CD14-positive monocyte (primary cell): ENCODE results near the gene PDE1C. TPM values are rescaled to one million over a fixed set of nuclear protein-coding genes. Genes with fewer than 3 reads are reported as not detected.

Experiments used
- DNase-seq, 3 donors: peaks; one replicate each; pipeline ENCODE4 v3.0.0-alpha.2; 2011 to 2022
- H2AFZ ChIP-seq: 2 replicates; pipeline ENCODE4 v1.6.0; 2012; ENCODE audit warnings: mild to moderate bottlenecking, low read depth, low read length, inconsistent platforms; ENCODE audit not compliant: insufficient read depth, poor library complexity, severe bottlenecking
- H3K27ac ChIP-seq, 2 donors: 1 replicate in 1 of 2; 2 replicates in 1 of 2; pipeline ENCODE4 v1.5.1; 2012 to 2013; ENCODE audit warnings: low read length in 2 of 2, control low read depth in 1 of 2, inconsistent platforms in 1 of 2, low read depth in 1 of 2, mild to moderate bottlenecking in 1 of 2
- H3K27me3 ChIP-seq, 2 donors: one replicate each; pipeline versions ENCODE4 v1.6.0 to v1.6.1; 2011 to 2013; ENCODE audit warnings: low read length in 2 of 2; ENCODE audit not compliant: control insufficient read depth in 2 of 2, insufficient read depth in 2 of 2
- H3K36me3 ChIP-seq, 2 donors: replicated peaks in 1 of 2; 1 replicate in 1 of 2; 2 replicates in 1 of 2; pipeline versions ENCODE4 v1.5.1 to v1.6.1; 2012 to 2013; ENCODE audit warnings: low read length in 2 of 2, control low read depth in 1 of 2, inconsistent platforms in 1 of 2, mild to moderate bottlenecking in 1 of 2; ENCODE audit not compliant: insufficient read depth in 2 of 2, control insufficient read depth in 1 of 2
- H3K4me1 ChIP-seq, 2 donors: 1 replicate in 1 of 2; 2 replicates in 1 of 2; pipeline versions ENCODE4 v1.5.1 to v1.6.1; 2012 to 2013; ENCODE audit warnings: low read length in 2 of 2, control low read depth in 1 of 2, inconsistent platforms in 1 of 2, mild to moderate bottlenecking in 1 of 2, moderate library complexity in 1 of 2; ENCODE audit not compliant: insufficient read depth in 2 of 2, control insufficient read depth in 1 of 2
- H3K4me2 ChIP-seq: replicated peaks from 2 replicates; pipeline ENCODE3; 2012; ENCODE audit warnings: low read length, moderate library complexity, mild to moderate bottlenecking; ENCODE audit not compliant: poor library complexity, severe bottlenecking; ENCODE audit errors: extremely low read depth
- H3K4me3 ChIP-seq, 3 experiments: fragments of 200-600 bp in 1 of 3; sonication (generic) in 1 of 3; replicated peaks in 1 of 3; 1 replicate in 2 of 3; 2 replicates in 1 of 3; pipeline ENCODE4 v1.5.1; 2011 to 2013; ENCODE audit warnings: low read length in 3 of 3, mild to moderate bottlenecking in 3 of 3, control low read depth in 2 of 3, low read depth in 2 of 3, inconsistent platforms in 1 of 3, moderate library complexity in 1 of 3
- H3K79me2 ChIP-seq: 2 replicates; pipeline ENCODE4 v1.6.0; 2012; ENCODE audit warnings: mild to moderate bottlenecking, control low read depth, inconsistent platforms, low read length, moderate library complexity; ENCODE audit not compliant: insufficient read depth
- H3K9ac ChIP-seq: 2 replicates; pipeline ENCODE4 v1.6.0; 2017; ENCODE audit warnings: low read length, mild to moderate bottlenecking; ENCODE audit not compliant: insufficient read depth, poor library complexity, severe bottlenecking
- H3K9me3 ChIP-seq, 2 donors: replicated peaks in 1 of 2; 1 replicate in 1 of 2; 2 replicates in 1 of 2; pipeline versions ENCODE4 v1.5.1 to v1.6.1; 2012 to 2013; ENCODE audit warnings: low read length in 2 of 2, control low read depth in 1 of 2; ENCODE audit not compliant: control insufficient read depth in 1 of 2, insufficient read depth in 1 of 2
- H4K20me1 ChIP-seq: 2 replicates; pipeline ENCODE4 v1.6.0; 2012; ENCODE audit warnings: mild to moderate bottlenecking, low read length, control low read depth, moderate library complexity; ENCODE audit not compliant: insufficient read depth
- H3K27ac Mint-ChIP-seq, 7 donors: one replicate each; pipeline ENCODE4 v1.8.0; 2020; ENCODE audit warnings: mild to moderate bottlenecking in 7 of 7, mixed read lengths in 7 of 7, moderate library complexity in 6 of 7, inconsistent platforms in 2 of 7
- H3K27me3 Mint-ChIP-seq, 3 donors: one replicate each; pipeline ENCODE4 v1.8.0; 2021 to 2022; ENCODE audit warnings: low read depth in 3 of 3, mild to moderate bottlenecking in 3 of 3, mixed read lengths in 3 of 3, moderate library complexity in 3 of 3, inconsistent platforms in 1 of 3
- H3K36me3 Mint-ChIP-seq, 2 donors: one replicate each; pipeline ENCODE4 v1.8.0; 2020; ENCODE audit warnings: mixed read lengths in 2 of 2, inconsistent platforms in 1 of 2, mild to moderate bottlenecking in 1 of 2
- H3K4me1 Mint-ChIP-seq: one replicate; pipeline ENCODE4 v1.8.0; 2020; ENCODE audit warnings: mild to moderate bottlenecking, mixed read lengths
- H3K4me3 Mint-ChIP-seq, 2 donors: one replicate each; pipeline ENCODE4 v1.8.0; 2020; ENCODE audit warnings: mild to moderate bottlenecking in 2 of 2, mixed read lengths in 2 of 2, moderate library complexity in 1 of 2
- H3K9me3 Mint-ChIP-seq, 7 donors: one replicate each; pipeline ENCODE4 v1.8.0; 2020 to 2022; ENCODE audit warnings: mixed read lengths in 7 of 7, mild to moderate bottlenecking in 6 of 7, moderate library complexity in 6 of 7, inconsistent platforms in 2 of 7
- WGBS: methylation state at CpG from one replicate; pipeline ENCODE4 v1.1.5; 2013; ENCODE audit warnings: missing lambda C conversion rate; ENCODE audit not compliant: insufficient coverage; 5-methylcytosine and 5-hydroxymethylcytosine counted together
- intact Hi-C, 2 donors: fragments of 100-400 bp; cut with micrococcal nuclease; formaldehyde crosslinking; loops; one replicate each; pipeline versions ENCODE4 v1.15.0 to v1.15.1; 2023
- polyA plus RNA-seq, 3 donors: library from polyadenylated mRNA; depleted of rRNA in 1 of 3; unstranded in 2 of 3; stranded (reverse) in 1 of 3; fragments of 300-500 nt in 2 of 3; fragments of >200 nt in 1 of 3; fragmentation: Illumina TruSeq in 2 of 3; gene quantifications; 1 replicate in 2 of 3; 2 replicates in 1 of 3; pipeline ENCODE4 v1.2.3, GENCODE V29; 2012 to 2021
- TF ChIP-seq, protein P1 (sequence below): fragments of 200-600 bp; IDR thresholded peaks from one replicate; pipeline ENCODE4 v1.8.0; 2022; ENCODE audit warnings: antibody characterized with exemption, mild to moderate bottlenecking

The PDE1C gene
- polyA plus RNA-seq, 3 donors, result not detected

- no CpG with 5 or more reads among the region's 2 CpGs for WGBS
- peaks cover 0 to 3% of the 10 kb centered on the region in 2 donors for H3K9me3 ChIP-seq
- no peak overlapping the region for H3K27ac ChIP-seq
- no peak overlapping the region for H2AFZ ChIP-seq
- no peak overlapping the region for H3K4me2 ChIP-seq
- no peak overlapping the region for H3K4me3 Mint-ChIP-seq
- peaks cover 39 to 43% of the 10 kb centered on the region in 2 donors for H3K4me1 ChIP-seq
- H3K36me3 ChIP-seq, result no peaks in the 10 kb centered on the region
- no peak overlapping the region for H3K9ac ChIP-seq
- intact Hi-C loops, result loop anchor here in 1 of 2 donors (10.0 kb wide), 1 partner anchor 72 kb away; no protein-coding TSS in a partner anchor
- peaks cover 0 to 16% (median 3%) of the 10 kb centered on the region in 7 donors for H3K9me3 Mint-ChIP-seq
- no peaks in the 10 kb centered on the region for H4K20me1 ChIP-seq
- H3K27me3 Mint-ChIP-seq, result peaks cover 0 to 2% (median 0%) of the 10 kb centered on the region in 3 donors
- TF ChIP-seq, protein P1, sequence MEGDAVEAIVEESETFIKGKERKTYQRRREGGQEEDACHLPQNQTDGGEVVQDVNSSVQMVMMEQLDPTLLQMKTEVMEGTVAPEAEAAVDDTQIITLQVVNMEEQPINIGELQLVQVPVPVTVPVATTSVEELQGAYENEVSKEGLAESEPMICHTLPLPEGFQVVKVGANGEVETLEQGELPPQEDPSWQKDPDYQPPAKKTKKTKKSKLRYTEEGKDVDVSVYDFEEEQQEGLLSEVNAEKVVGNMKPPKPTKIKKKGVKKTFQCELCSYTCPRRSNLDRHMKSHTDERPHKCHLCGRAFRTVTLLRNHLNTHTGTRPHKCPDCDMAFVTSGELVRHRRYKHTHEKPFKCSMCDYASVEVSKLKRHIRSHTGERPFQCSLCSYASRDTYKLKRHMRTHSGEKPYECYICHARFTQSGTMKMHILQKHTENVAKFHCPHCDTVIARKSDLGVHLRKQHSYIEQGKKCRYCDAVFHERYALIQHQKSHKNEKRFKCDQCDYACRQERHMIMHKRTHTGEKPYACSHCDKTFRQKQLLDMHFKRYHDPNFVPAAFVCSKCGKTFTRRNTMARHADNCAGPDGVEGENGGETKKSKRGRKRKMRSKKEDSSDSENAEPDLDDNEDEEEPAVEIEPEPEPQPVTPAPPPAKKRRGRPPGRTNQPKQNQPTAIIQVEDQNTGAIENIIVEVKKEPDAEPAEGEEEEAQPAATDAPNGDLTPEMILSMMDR, result no peak
- H3K4me1 Mint-ChIP-seq, result peaks cover 36% of the 10 kb centered on the region
- peak overlapping the region in 1 of 7 donors; percentile 56 for H3K27ac Mint-ChIP-seq
- H3K4me3 ChIP-seq, result no peak overlapping the region
- H3K36me3 Mint-ChIP-seq, result no peaks in the 10 kb centered on the region
- DNase-seq, result no peak
- no peaks in the 10 kb centered on the region for H3K27me3 ChIP-seq
- H3K79me2 ChIP-seq, result no peaks in the 10 kb centered on the region
Observed at GRCh38 chr7:31887006-31887405, 183.2 kb downstream of the PDE1C start.

DNA sequence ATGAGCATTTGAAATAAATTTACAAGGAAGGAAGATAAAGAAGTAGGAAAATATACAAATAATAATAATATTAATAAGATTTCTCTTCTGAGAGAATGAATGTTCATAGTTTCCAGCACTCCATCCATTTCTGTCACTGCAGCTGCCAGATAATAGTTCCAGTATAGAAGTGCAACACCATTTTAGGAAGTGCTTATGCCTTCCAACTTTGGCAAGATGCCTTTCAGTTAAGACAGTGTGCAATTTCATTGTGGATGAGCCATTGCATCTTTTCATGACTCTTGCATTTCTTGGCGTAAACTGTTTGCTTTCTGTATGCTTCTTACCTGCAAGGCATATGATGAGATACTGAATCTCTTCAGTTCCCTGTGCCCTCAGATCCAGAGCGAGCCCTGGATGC is 185.0 kb downstream of the PDE1C start:
- no peaks in the 10 kb centered on the region for H3K36me3 ChIP-seq
- H3K4me1 ChIP-seq, result peaks cover 28 to 33% of the 10 kb centered on the region in 2 donors
- no peaks in the 10 kb centered on the region for H4K20me1 ChIP-seq
- H3K4me2 ChIP-seq, result no peak overlapping the region
- no peak overlapping the region for H3K4me3 Mint-ChIP-seq
- no peak overlapping the region for H3K27ac ChIP-seq
- DNase-seq, result no peak
- no peak overlapping the region for H3K27ac Mint-ChIP-seq
- TF ChIP-seq, protein P1, result no peak
- H3K9me3 Mint-ChIP-seq, result peaks cover 0 to 16% (median 3%) of the 10 kb centered on the region in 7 donors
- no peak overlapping the region for H3K4me3 ChIP-seq
- H3K27me3 Mint-ChIP-seq, result no peaks in the 10 kb centered on the region
- H3K9me3 ChIP-seq, result peaks cover 0 to 3% of the 10 kb centered on the region in 2 donors
- WGBS, result 83% methylated on average over 1 of the region's 2 CpGs
- H3K36me3 Mint-ChIP-seq, result no peaks in the 10 kb centered on the region
- H2AFZ ChIP-seq, result no peak overlapping the region
- intact Hi-C loops, result loop anchor here in 1 of 2 donors (10.0 kb wide), 1 partner anchor 70 kb away; no protein-coding TSS in a partner anchor
- H3K4me1 Mint-ChIP-seq, result peaks cover 29% of the 10 kb centered on the region
- no peaks in the 10 kb centered on the region for H3K27me3 ChIP-seq
- H3K9ac ChIP-seq, result no peak overlapping the region
- H3K79me2 ChIP-seq, result no peaks in the 10 kb centered on the region
